Panc1 (cell line): Measurements from ENCODE around the gene SDK1. TPM values are rescaled to one million over a fixed set of nuclear protein-coding genes. Genes with fewer than 3 reads are reported as not detected.

ENCODE experiments used
- ATAC-seq: fragments of 200-7000 bp; cut with Tn5 transposase; 2 replicates; pipeline ENCODE4 v1.9.1; 2020; ENCODE audit warnings: mild to moderate bottlenecking, moderate library complexity
- BruUV-seq: library from RNA; stranded (reverse); fragments of 400-500 nt; replicated peaks from 2 replicates; lab custom pipeline; 2021; lab: Mats Ljungman, UMichigan
- CTCF ChIA-PET: fragments of 300-600 bp; sonication (Branson Sonifier 250); formaldehyde crosslinking; loops from one replicate; lab custom pipeline; 2022; ENCODE audit warnings: antibody characterized with exemption; lab: Charles Lee
- POLR2A ChIA-PET: fragments of 300-600 bp; sonication (Branson Sonifier 250); formaldehyde crosslinking; loops from one replicate; lab custom pipeline; 2022; ENCODE audit warnings: antibody characterized with exemption; lab: Charles Lee
- DNase-seq: peaks from one replicate; pipeline ENCODE4 v3.0.0-alpha.2; 2010; ENCODE audit warnings: low read depth, low spot score
- H3K27ac ChIP-seq: 2 replicates; pipeline ENCODE4 v1.5.1; 2011; ENCODE audit warnings: mild to moderate bottlenecking, low read length, inconsistent platforms
- H3K27me3 ChIP-seq: fragments of 200-500 bp; sonication (Bioruptor generic); 2 replicates; pipeline ENCODE4 v1.6.0; 2014; ENCODE audit warnings: low read length, inconsistent platforms; ENCODE audit not compliant: control insufficient read depth, insufficient read depth
- H3K36me3 ChIP-seq: fragments of 200-500 bp; sonication (Bioruptor generic); 2 replicates; pipeline ENCODE4 v1.5.1; 2014; ENCODE audit warnings: inconsistent platforms, mild to moderate bottlenecking, low read length, moderate library complexity; ENCODE audit not compliant: control insufficient read depth, insufficient read depth
- H3K4me1 ChIP-seq: 2 replicates; pipeline ENCODE4 v1.5.1; 2011; ENCODE audit warnings: inconsistent platforms, mild to moderate bottlenecking, low read length, moderate library complexity; ENCODE audit not compliant: control insufficient read depth, insufficient read depth
- H3K4me3 ChIP-seq, 2 experiments: 2 replicates each; pipeline ENCODE4 v1.5.1; 2011 to 2012; ENCODE audit warnings: low read depth in 2 of 2, low read length in 2 of 2, mild to moderate bottlenecking in 2 of 2, inconsistent platforms in 1 of 2, moderate library complexity in 1 of 2
- H3K9me3 ChIP-seq: fragments of 200-500 bp; sonication (Bioruptor generic); 2 replicates; pipeline ENCODE4 v1.5.1; 2014; ENCODE audit warnings: low read depth, mild to moderate bottlenecking, inconsistent platforms, low read length, moderate library complexity; ENCODE audit not compliant: control insufficient read depth, insufficient read depth
- CTCF ChIP-seq: fragments of 450-650 bp; IDR thresholded peaks from 2 replicates; pipeline ENCODE4 v1.5.1; 2017; ENCODE audit warnings: mild to moderate bottlenecking
- POLR2AphosphoS5 ChIP-seq: IDR thresholded peaks from 2 replicates; pipeline ENCODE4 v1.6.1; 2012; ENCODE audit warnings: mild to moderate bottlenecking, low read depth, low read length, moderate library complexity
- REST ChIP-seq, 2 experiments: IDR thresholded peaks; 2 replicates each; pipeline ENCODE4 v1.6.1; 2011 to 2012; ENCODE audit warnings: low read depth in 2 of 2, control low read depth in 1 of 2, low read length in 1 of 2, mild to moderate bottlenecking in 1 of 2, moderate library complexity in 1 of 2; ENCODE audit not compliant: insufficient read depth in 1 of 2
- SIN3A ChIP-seq: IDR thresholded peaks from 2 replicates; pipeline ENCODE4 v1.6.1; 2012; ENCODE audit warnings: low read depth, mild to moderate bottlenecking, low read length, moderate library complexity, borderline replicate concordance; ENCODE audit not compliant: insufficient read depth
- TCF7L2 ChIP-seq: IDR thresholded peaks from 2 replicates; pipeline ENCODE4 v1.6.1; 2011; ENCODE audit warnings: mild to moderate bottlenecking, low read depth, low read length, inconsistent platforms
- in situ Hi-C: cut with HindIII; loops from 2 replicates; pipeline ENCODE4 v1.10.0; 2016; ENCODE audit warnings: low sequenced_read_pairs, low pct_unique_long_range_greater_than_20kb
- intact Hi-C: fragments of 100-400 bp; cut with micrococcal nuclease; formaldehyde crosslinking; loops from one replicate; pipeline ENCODE4 v1.10.0; 2022; ENCODE audit not compliant: unreplicated experiment
- total RNA-seq: library from RNA; stranded (reverse); gene quantifications from one replicate; pipeline ENCODE4 v1.2.1, GENCODE V29; 2021; ENCODE audit not compliant: unreplicated experiment

Gene SDK1
- total RNA-seq, 1 experiment from 2014 or later, result 47.4 TPM

- ChIA-PET CTCF (interaction anchor here (0.6 kb wide), 1 partner anchor 217 kb away, joined by 6 read pairs; no protein-coding TSS in a partner anchor), POLR2A (no interaction called here)
- Histone ChIP-seq H3K27me3 (no peaks in the 10 kb centered on the region), H3K4me1 (peaks cover 12% of the 10 kb centered on the region), H3K4me3 (no peak overlapping the region), H3K36me3 (0 out of 2 replicates have a peak, but pooled peaks cover 3% of the 10 kb centered on the region), H3K27ac (no peak overlapping the region), H3K9me3 (peaks cover 14% of the 10 kb centered on the region; the same call in 1 of the 2 replicates)
- no peak for TF ChIP-seq POLR2AphosphoS5
- TF ChIP-seq SIN3A, result no peak
- TF ChIP-seq CTCF, result no peak
- TF ChIP-seq REST (IDR thresholded peaks at IDR 0.05; ENCODE audit: insufficient read depth in 1 of 2, low read depth in 2 of 2, low read length in 1 of 2), result no peak
- TF ChIP-seq TCF7L2, result no peak
- in situ Hi-C loops (no loop called here), intact Hi-C loops (no loop called here)
- DNase-seq (no peak), ATAC-seq (no peak)
- no TSS peak for BruUV-seq
These were observed 142.7 kb downstream of the SDK1 start for GRCh38 chr7:3443716-3444115.

- Histone ChIP-seq H3K27me3 (no peaks in the 10 kb centered on the region), H3K4me1 (peaks cover 9% of the 10 kb centered on the region; the same call in 1 of the 2 replicates), H3K36me3 (0 out of 2 replicates have a peak, but pooled peaks cover 3% of the 10 kb centered on the region), H3K4me3 (no peak overlapping the region), H3K27ac (no peak overlapping the region), H3K9me3 (peaks cover 14% of the 10 kb centered on the region; the same call in 1 of the 2 replicates)
- CTCF ChIA-PET, result no interaction called here
- DNase-seq (no peak), ATAC-seq (no peak)
- TF ChIP-seq SIN3A, result no peak
- TF ChIP-seq CTCF, result no peak
- no peak for TF ChIP-seq POLR2AphosphoS5
- TF ChIP-seq REST (IDR thresholded peaks at IDR 0.05; ENCODE audit: insufficient read depth in 1 of 2, low read depth in 2 of 2, low read length in 1 of 2), result no peak
- no peak for TF ChIP-seq TCF7L2
- POLR2A ChIA-PET, result no interaction called here
- intact Hi-C loops, result no loop called here
- in situ Hi-C loops, result no loop called here
- BruUV-seq, result no TSS peak
These were observed 145.7 kb downstream of the SDK1 start for GRCh38 chr7:3446786-3447185.
